Nephron (organoid): ENCODE measurements around the gene PAPOLG.

Experiments used
- H3K27ac Mint-ChIP-seq, 3 experiments: 2 replicates each; pipeline ENCODE4 v1.8.0; 2020; ENCODE audit warnings: mixed read lengths in 3 of 3, mild to moderate bottlenecking in 2 of 3, moderate library complexity in 1 of 3
- H3K27me3 Mint-ChIP-seq: 2 replicates; pipeline ENCODE4 v1.8.0; 2021; ENCODE audit warnings: low read depth, mild to moderate bottlenecking, moderate library complexity, mixed read lengths
- H3K36me3 Mint-ChIP-seq: 2 replicates; pipeline ENCODE4 v1.8.0; 2020; ENCODE audit warnings: low read depth, mixed read lengths
- H3K4me1 Mint-ChIP-seq: 2 replicates; pipeline ENCODE4 v1.8.0; 2020; ENCODE audit warnings: mixed read lengths
- H3K4me3 Mint-ChIP-seq, 3 experiments: 2 replicates each; pipeline ENCODE4 v1.8.0; 2020; ENCODE audit warnings: mild to moderate bottlenecking in 3 of 3, mixed read lengths in 3 of 3, moderate library complexity in 2 of 3
- H3K9me3 Mint-ChIP-seq: 2 replicates; pipeline ENCODE4 v1.8.0; 2020; ENCODE audit warnings: mixed read lengths
- CTCF ChIP-seq, 3 experiments: fragments of 200-600 bp; sonication (generic); IDR thresholded peaks; one replicate each; pipeline ENCODE4 v1.5.0; 2021; ENCODE audit warnings: antibody characterized with exemption in 3 of 3; ENCODE audit not compliant: unreplicated experiment in 3 of 3

The PAPOLG gene

GRCh38 chr2:60717691-60718090 is 38.4 kb upstream of the PAPOLG start:
- H3K9me3 Mint-ChIP-seq, result no peaks in the 10 kb centered on the region
- peaks cover 19% of the 10 kb centered on the region for H3K27me3 Mint-ChIP-seq
- no peak for TF ChIP-seq CTCF (IDR thresholded peaks at IDR 0.05; ENCODE audit: unreplicated experiment in 3 of 3)
- no peak overlapping the region for H3K27ac Mint-ChIP-seq
- no peak overlapping the region for H3K4me3 Mint-ChIP-seq
- H3K4me1 Mint-ChIP-seq, result no peaks in the 10 kb centered on the region
- no peaks in the 10 kb centered on the region for H3K36me3 Mint-ChIP-seq

GRCh38 chr2:60719331-60719730 is 36.7 kb upstream of the PAPOLG start:
- Mint-ChIP-seq H3K4me3 (no peak overlapping the region), H3K9me3 (peaks cover 5% of the 10 kb centered on the region), H3K4me1 (no peaks in the 10 kb centered on the region), H3K36me3 (no peaks in the 10 kb centered on the region), H3K27me3 (peaks cover 19% of the 10 kb centered on the region), H3K27ac (no peak overlapping the region)
- TF ChIP-seq CTCF (IDR thresholded peaks at IDR 0.05; ENCODE audit: unreplicated experiment in 3 of 3), result no peak

GRCh38 chr2:60725466-60725865 is 30.6 kb upstream of the PAPOLG start:
- Mint-ChIP-seq H3K9me3 (peaks cover 9% of the 10 kb centered on the region), H3K4me3 (no peak overlapping the region), H3K4me1 (no peaks in the 10 kb centered on the region), H3K36me3 (no peaks in the 10 kb centered on the region), H3K27me3 (peaks cover 5% of the 10 kb centered on the region), H3K27ac (no peak overlapping the region)
- TF ChIP-seq CTCF (IDR thresholded peaks at IDR 0.05; ENCODE audit: unreplicated experiment in 3 of 3), result no peak

DNA sequence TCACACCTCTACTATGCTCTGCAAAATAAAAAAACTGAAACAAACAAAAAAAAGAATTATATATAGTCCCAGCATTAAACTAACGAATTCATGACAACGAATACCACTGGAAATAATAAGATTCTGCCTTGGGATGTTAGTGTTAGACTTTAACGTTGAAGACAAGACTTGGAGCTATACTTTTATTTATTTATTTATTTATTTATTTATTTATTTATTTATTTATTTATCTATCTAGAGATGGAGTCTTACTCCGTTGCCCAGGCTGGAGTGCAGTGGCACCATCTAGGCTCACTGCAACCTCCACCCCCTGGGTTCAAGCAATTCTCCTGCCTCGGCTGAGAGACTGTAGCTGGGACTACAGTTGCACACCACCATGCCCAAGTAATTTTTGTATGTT is 27.2 kb upstream of the PAPOLG start:
- TF ChIP-seq CTCF (IDR thresholded peaks at IDR 0.05; ENCODE audit: unreplicated experiment in 3 of 3), result no peak
- Mint-ChIP-seq H3K27me3 (peaks cover 7% of the 10 kb centered on the region), H3K27ac (no peak overlapping the region), H3K4me3 (no peak overlapping the region), H3K4me1 (no peaks in the 10 kb centered on the region), H3K36me3 (no peaks in the 10 kb centered on the region), H3K9me3 (peaks cover 6% of the 10 kb centered on the region)

- peak overlapping the region; percentile 83 to 86 (median 84) for H3K4me3 Mint-ChIP-seq
- peaks cover 5% of the 10 kb centered on the region for H3K4me1 Mint-ChIP-seq
- no peak overlapping the region for H3K27ac Mint-ChIP-seq
- peaks cover 6% of the 10 kb centered on the region for H3K9me3 Mint-ChIP-seq
- TF ChIP-seq CTCF (IDR thresholded peaks at IDR 0.05; ENCODE audit: unreplicated experiment in 3 of 3), result no peak
- peaks cover 58% of the 10 kb centered on the region for H3K27me3 Mint-ChIP-seq
- H3K36me3 Mint-ChIP-seq, result no peaks in the 10 kb centered on the region
These were observed 20.4 kb upstream of the PAPOLG start for GRCh38 chr2:60735496-60736250.

DNA sequence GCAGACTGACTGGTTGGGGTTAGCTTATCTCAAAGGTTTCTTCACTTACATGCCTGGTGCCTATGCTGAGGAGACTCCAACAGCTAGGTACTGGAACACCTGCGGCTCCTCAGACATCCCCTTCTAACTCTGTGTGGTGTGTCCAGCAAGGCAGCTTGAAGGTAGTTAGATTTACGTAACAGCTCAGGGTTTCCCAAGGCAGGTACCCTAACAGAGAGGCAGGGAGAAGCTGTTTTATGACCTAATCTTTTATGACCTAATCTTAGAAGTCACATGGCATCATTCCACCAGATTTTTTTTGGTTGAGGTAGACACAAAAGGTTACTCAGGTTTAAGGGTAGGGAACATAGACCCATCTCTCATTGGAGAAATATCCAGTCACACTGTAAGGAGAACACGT is 17.4 kb upstream of the PAPOLG start:
- no peak overlapping the region for H3K27ac Mint-ChIP-seq
- H3K4me3 Mint-ChIP-seq, result no peak overlapping the region
- H3K4me1 Mint-ChIP-seq, result peaks cover 5% of the 10 kb centered on the region
- no peaks in the 10 kb centered on the region for H3K36me3 Mint-ChIP-seq
- no peak for TF ChIP-seq CTCF (IDR thresholded peaks at IDR 0.05; ENCODE audit: unreplicated experiment in 3 of 3)
- H3K9me3 Mint-ChIP-seq, result peaks cover 6% of the 10 kb centered on the region
- H3K27me3 Mint-ChIP-seq, result peaks cover 51% of the 10 kb centered on the region
